Kidney epithelial cell (primary cell): ENCODE data around the gene PLEKHA5. TPM values are rescaled to one million over a fixed set of nuclear protein-coding genes. Genes with fewer than 3 reads are reported as not detected.

Source experiments
- DNase-seq: peaks from one replicate; pipeline ENCODE4 v3.0.0-alpha.2; 2010; ENCODE audit warnings: low read depth
- H3K27me3 ChIP-seq: 2 replicates; pipeline ENCODE4 v1.6.0; 2011; ENCODE audit warnings: low read length; ENCODE audit not compliant: control insufficient read depth, insufficient read depth
- H3K36me3 ChIP-seq: 2 replicates; pipeline ENCODE4 v1.5.1; 2011; ENCODE audit warnings: low read length; ENCODE audit not compliant: control insufficient read depth, insufficient read depth
- H3K4me3 ChIP-seq: 2 replicates; pipeline ENCODE4 v1.5.1; 2011; ENCODE audit warnings: low read depth, mild to moderate bottlenecking, control low read depth, low read length
- total RNA-seq: library from RNA; depleted of rRNA; stranded (reverse); fragments of >200 nt; gene quantifications from 2 replicates; pipeline ENCODE4 v1.2.3, GENCODE V29; 2015
- TF ChIP-seq, protein P1 (sequence below): IDR thresholded peaks from 2 replicates; pipeline ENCODE4 v1.5.1; 2011; ENCODE audit warnings: mild to moderate bottlenecking, moderate library complexity, low read length, control low read depth, inconsistent platforms; ENCODE audit not compliant: insufficient read depth, poor library complexity, severe bottlenecking

PLEKHA5 gene
- total RNA-seq, 1 donor from 2014 or later = 21.9 TPM

DNA sequence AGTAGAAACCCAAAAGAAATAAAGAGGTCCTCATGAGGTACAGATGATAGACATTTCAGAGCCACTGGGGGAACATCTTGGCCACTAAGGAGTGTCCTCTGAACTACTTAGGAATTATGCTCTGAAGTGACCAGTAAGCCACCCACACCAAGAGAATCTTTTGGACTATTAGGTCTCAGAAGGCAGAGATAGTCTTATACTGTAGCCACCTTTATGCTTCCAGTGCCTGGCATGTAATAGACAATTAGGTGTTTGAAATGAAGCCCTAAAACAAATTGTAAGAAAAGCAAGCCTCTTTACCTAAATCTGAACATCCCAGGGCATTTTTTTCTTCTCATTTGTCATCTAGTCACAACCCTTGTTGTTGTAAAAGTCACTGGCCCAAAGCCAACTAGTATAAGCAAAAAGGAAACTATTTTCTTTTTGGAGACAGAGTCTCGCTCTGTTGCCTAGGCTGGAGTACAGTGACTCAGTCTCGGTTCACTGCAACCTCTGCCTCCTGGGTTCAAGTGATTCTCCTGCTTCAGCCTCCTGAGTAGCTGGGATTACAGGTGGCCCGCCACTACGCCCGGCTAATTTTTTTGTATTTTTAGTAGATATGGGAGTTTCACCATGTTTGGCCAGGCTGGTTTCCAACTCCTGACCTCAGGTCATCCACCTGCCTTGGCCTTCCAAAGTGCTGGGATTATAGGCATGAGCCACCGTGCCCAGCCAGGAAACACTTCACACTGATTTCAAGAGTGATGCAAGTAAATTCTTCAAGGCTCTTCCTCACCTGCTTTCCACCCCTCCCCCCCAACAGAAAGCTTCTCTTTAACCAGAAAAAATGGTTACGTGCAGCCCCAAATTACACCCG, 11.1 kb downstream of the PLEKHA5 start:
- TF ChIP-seq, protein P1, sequence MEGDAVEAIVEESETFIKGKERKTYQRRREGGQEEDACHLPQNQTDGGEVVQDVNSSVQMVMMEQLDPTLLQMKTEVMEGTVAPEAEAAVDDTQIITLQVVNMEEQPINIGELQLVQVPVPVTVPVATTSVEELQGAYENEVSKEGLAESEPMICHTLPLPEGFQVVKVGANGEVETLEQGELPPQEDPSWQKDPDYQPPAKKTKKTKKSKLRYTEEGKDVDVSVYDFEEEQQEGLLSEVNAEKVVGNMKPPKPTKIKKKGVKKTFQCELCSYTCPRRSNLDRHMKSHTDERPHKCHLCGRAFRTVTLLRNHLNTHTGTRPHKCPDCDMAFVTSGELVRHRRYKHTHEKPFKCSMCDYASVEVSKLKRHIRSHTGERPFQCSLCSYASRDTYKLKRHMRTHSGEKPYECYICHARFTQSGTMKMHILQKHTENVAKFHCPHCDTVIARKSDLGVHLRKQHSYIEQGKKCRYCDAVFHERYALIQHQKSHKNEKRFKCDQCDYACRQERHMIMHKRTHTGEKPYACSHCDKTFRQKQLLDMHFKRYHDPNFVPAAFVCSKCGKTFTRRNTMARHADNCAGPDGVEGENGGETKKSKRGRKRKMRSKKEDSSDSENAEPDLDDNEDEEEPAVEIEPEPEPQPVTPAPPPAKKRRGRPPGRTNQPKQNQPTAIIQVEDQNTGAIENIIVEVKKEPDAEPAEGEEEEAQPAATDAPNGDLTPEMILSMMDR = no peak
- Histone ChIP-seq H3K36me3 (no peaks in the 10 kb centered on the region), H3K27me3 (no peaks in the 10 kb centered on the region), H3K4me3 (no peak overlapping the region)
- DNase-seq = no peak

GRCh38 chr12:19142499-19142898, 13.0 kb downstream of the PLEKHA5 start:
- DNase-seq = no peak
- H3K36me3 ChIP-seq = no peaks in the 10 kb centered on the region
- H3K4me3 ChIP-seq = no peak overlapping the region
- H3K27me3 ChIP-seq = no peaks in the 10 kb centered on the region
- TF ChIP-seq, protein P1 = no peak

- H3K36me3 ChIP-seq = no peaks in the 10 kb centered on the region
- no peak for DNase-seq
- TF ChIP-seq, protein P1 = no peak
- no peaks in the 10 kb centered on the region for H3K27me3 ChIP-seq
- no peak overlapping the region for H3K4me3 ChIP-seq
These were observed 14.8 kb downstream of the PLEKHA5 start for GRCh38 chr12:19144287-19144686.

- Histone ChIP-seq H3K4me3 (no peak overlapping the region), H3K27me3 (no peaks in the 10 kb centered on the region), H3K36me3 (no peaks in the 10 kb centered on the region)
- TF ChIP-seq, protein P1 = no peak
- no peak for DNase-seq
These were observed 15.5 kb downstream of the PLEKHA5 start for GRCh38 chr12:19144985-19145384.

- Histone ChIP-seq H3K27me3 (no peaks in the 10 kb centered on the region), H3K4me3 (no peak overlapping the region), H3K36me3 (no peaks in the 10 kb centered on the region)
- DNase-seq = no peak
- TF ChIP-seq, protein P1 = no peak
These were observed 19.3 kb downstream of the PLEKHA5 start for GRCh38 chr12:19148860-19149259.
